A549 (cell line): ENCODE measurements around the gene KPTN.

Source experiments
- CBX2 ChIP-seq: fragments of 200-600 bp; sonication (generic); IDR thresholded peaks from 2 replicates; pipeline ENCODE4 v1.6.1; 2016; ENCODE audit warnings: low read depth, mild to moderate bottlenecking, borderline replicate concordance
- CBX8 ChIP-seq: fragments of 200-600 bp; sonication (generic); IDR thresholded peaks from 2 replicates; pipeline ENCODE4 v1.6.1; 2016
- CEBPB ChIP-seq, 2 experiments: fragments of >200 bp in 1 of 2; sonication (Bioruptor Twin) in 1 of 2; formaldehyde crosslinking in 1 of 2; IDR thresholded peaks; 2 replicates each; pipeline ENCODE4 v1.6.1; 2012 to 2016
- CHD4 ChIP-seq: fragments of 200-600 bp; sonication (generic); IDR thresholded peaks from 2 replicates; pipeline ENCODE4 v1.6.1; 2016; ENCODE audit warnings: antibody characterized with exemption, mild to moderate bottlenecking, borderline replicate concordance
- EP300 ChIP-seq, 2 experiments: fragments of >200 bp; sonication (Bioruptor Twin); formaldehyde crosslinking; IDR thresholded peaks; 2 replicates in 1 of 2; 3 replicates in 1 of 2; pipeline ENCODE4 v1.6.1; 2016 to 2017
- ESRRA ChIP-seq: fragments of 150-350 bp; IDR thresholded peaks from 2 replicates; pipeline ENCODE4 v1.6.1; 2014; ENCODE audit warnings: mild to moderate bottlenecking, low read length, borderline replicate concordance
- JUN ChIP-seq, 2 experiments: fragments of >200 bp; sonication (Bioruptor Twin); formaldehyde crosslinking; IDR thresholded peaks; 2 replicates in 1 of 2; 3 replicates in 1 of 2; pipeline ENCODE4 v1.6.1; 2016 to 2017
- KDM1A ChIP-seq: fragments of 200-600 bp; sonication (generic); IDR thresholded peaks from 2 replicates; pipeline ENCODE4 v1.6.1; 2016; ENCODE audit warnings: low read depth, mild to moderate bottlenecking
- MAFK ChIP-seq: fragments of 450-650 bp; IDR thresholded peaks from 2 replicates; pipeline ENCODE4 v1.6.1; 2014; ENCODE audit not compliant: partially characterized antibody
- MYC ChIP-seq: IDR thresholded peaks from 2 replicates; pipeline ENCODE4 v1.6.1; 2012; ENCODE audit warnings: mild to moderate bottlenecking, inconsistent platforms, low read length, improper control_type of control experiment, borderline replicate concordance
- TF ChIP-seq, protein P1 (sequence below): IDR thresholded peaks from 2 replicates; pipeline ENCODE4 v1.6.1; 2012
- TF ChIP-seq, protein P2 (sequence below): fragments of >200 bp; sonication (Bioruptor Twin); formaldehyde crosslinking; IDR thresholded peaks from 3 replicates; pipeline ENCODE4 v1.5.1; 2016
- TF ChIP-seq, protein P3 (sequence below): fragments of 450-650 bp; IDR thresholded peaks from 2 replicates; pipeline ENCODE4 v1.6.1; 2014; ENCODE audit warnings: antibody characterized with exemption
- TF ChIP-seq, protein P4 (sequence below): fragments of 200-600 bp; sonication (generic); IDR thresholded peaks from 2 replicates; pipeline ENCODE4 v1.6.1; 2016; ENCODE audit warnings: antibody characterized with exemption, mild to moderate bottlenecking, moderate library complexity

DNA sequence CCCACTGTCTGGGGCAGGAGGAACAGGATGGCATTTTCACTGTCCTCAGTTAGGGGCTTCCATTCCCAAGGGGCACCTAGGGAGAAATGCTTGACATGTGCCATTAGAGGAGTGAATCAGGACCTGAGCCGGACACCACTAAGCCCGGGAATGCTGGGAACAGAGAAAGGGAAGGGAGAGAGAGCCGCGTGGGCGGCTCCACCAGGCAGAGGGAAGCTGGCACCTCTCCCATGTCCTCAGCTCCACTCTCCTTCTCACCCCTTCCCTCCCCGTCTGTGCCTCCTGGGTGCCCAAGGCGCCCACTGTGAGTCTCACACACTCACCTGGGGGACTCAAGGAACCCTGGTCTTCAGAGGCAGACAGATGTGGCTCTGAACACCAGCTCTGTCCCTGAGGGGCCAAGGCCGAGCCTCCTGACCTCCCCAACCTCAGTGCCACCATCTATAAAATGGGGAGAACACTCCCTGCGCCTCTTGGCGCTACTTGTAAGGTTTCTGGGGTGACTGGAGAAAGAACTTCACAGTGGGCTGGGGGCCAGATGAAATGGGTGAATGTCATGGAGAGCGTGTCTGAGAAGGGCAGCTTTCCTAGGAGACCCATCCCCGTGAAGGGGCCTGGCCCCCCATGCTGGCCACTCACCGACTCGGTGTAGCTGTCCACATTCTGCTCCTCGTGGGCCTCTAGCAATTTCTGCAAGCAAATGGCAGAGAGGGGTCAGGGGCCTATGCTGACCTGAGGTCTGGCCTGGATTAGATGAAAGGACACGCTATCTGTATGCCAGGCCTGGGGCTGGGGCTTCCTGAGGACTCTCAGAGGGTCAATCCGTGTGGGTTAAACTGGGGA is 5.3 kb upstream of the KPTN start:
- TF ChIP-seq EP300 (IDR thresholded peaks at IDR 0.05) (no peak), CEBPB (IDR thresholded peaks at IDR 0.05) (no peak), KDM1A (no peak), MYC (no peak), CHD4 (no peak), JUN (IDR thresholded peaks at IDR 0.05) (no peak), MAFK (no peak), CBX2 (no peak), ESRRA (no peak), CBX8 (no peak)
- TF ChIP-seq, protein P1, sequence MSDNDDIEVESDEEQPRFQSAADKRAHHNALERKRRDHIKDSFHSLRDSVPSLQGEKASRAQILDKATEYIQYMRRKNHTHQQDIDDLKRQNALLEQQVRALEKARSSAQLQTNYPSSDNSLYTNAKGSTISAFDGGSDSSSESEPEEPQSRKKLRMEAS, result no peak
- TF ChIP-seq, protein P2, sequence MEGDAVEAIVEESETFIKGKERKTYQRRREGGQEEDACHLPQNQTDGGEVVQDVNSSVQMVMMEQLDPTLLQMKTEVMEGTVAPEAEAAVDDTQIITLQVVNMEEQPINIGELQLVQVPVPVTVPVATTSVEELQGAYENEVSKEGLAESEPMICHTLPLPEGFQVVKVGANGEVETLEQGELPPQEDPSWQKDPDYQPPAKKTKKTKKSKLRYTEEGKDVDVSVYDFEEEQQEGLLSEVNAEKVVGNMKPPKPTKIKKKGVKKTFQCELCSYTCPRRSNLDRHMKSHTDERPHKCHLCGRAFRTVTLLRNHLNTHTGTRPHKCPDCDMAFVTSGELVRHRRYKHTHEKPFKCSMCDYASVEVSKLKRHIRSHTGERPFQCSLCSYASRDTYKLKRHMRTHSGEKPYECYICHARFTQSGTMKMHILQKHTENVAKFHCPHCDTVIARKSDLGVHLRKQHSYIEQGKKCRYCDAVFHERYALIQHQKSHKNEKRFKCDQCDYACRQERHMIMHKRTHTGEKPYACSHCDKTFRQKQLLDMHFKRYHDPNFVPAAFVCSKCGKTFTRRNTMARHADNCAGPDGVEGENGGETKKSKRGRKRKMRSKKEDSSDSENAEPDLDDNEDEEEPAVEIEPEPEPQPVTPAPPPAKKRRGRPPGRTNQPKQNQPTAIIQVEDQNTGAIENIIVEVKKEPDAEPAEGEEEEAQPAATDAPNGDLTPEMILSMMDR, result no peak
- TF ChIP-seq, protein P3, sequence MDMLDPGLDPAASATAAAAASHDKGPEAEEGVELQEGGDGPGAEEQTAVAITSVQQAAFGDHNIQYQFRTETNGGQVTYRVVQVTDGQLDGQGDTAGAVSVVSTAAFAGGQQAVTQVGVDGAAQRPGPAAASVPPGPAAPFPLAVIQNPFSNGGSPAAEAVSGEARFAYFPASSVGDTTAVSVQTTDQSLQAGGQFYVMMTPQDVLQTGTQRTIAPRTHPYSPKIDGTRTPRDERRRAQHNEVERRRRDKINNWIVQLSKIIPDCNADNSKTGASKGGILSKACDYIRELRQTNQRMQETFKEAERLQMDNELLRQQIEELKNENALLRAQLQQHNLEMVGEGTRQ, result no peak
- TF ChIP-seq, protein P4, sequence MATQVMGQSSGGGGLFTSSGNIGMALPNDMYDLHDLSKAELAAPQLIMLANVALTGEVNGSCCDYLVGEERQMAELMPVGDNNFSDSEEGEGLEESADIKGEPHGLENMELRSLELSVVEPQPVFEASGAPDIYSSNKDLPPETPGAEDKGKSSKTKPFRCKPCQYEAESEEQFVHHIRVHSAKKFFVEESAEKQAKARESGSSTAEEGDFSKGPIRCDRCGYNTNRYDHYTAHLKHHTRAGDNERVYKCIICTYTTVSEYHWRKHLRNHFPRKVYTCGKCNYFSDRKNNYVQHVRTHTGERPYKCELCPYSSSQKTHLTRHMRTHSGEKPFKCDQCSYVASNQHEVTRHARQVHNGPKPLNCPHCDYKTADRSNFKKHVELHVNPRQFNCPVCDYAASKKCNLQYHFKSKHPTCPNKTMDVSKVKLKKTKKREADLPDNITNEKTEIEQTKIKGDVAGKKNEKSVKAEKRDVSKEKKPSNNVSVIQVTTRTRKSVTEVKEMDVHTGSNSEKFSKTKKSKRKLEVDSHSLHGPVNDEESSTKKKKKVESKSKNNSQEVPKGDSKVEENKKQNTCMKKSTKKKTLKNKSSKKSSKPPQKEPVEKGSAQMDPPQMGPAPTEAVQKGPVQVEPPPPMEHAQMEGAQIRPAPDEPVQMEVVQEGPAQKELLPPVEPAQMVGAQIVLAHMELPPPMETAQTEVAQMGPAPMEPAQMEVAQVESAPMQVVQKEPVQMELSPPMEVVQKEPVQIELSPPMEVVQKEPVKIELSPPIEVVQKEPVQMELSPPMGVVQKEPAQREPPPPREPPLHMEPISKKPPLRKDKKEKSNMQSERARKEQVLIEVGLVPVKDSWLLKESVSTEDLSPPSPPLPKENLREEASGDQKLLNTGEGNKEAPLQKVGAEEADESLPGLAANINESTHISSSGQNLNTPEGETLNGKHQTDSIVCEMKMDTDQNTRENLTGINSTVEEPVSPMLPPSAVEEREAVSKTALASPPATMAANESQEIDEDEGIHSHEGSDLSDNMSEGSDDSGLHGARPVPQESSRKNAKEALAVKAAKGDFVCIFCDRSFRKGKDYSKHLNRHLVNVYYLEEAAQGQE, result no peak
